Memory B cell (primary cell): ENCODE data around the gene SLC35F1.
"Not testable (repeated sequence)": the region's sequence is repeated elsewhere in the genome, so short reads cannot be mapped to it uniquely, and the experiment has no call there.

Experiments used
- ATAC-seq: fragments of 150-1000 bp; cut with Tn5 transposase; 2 replicates; pipeline ENCODE4 v1.10.0; 2021; ENCODE audit warnings: low read depth, mild to moderate bottlenecking, moderate library complexity
- DNase-seq, 2 donors: peaks; one replicate each; pipeline ENCODE4 v3.0.0; 2022; ENCODE audit warnings: low spot score in 2 of 2
- H3K27ac Mint-ChIP-seq: one replicate; pipeline ENCODE4 v1.8.0; 2022; ENCODE audit warnings: mild to moderate bottlenecking, moderate library complexity, mixed read lengths
- H3K27me3 Mint-ChIP-seq: one replicate; pipeline ENCODE4 v1.8.0; 2022; ENCODE audit warnings: mixed read lengths
- H3K36me3 Mint-ChIP-seq: one replicate; pipeline ENCODE4 v1.8.0; 2022; ENCODE audit warnings: mild to moderate bottlenecking, mixed read lengths
- H3K4me1 Mint-ChIP-seq: one replicate; pipeline ENCODE4 v1.8.0; 2022; ENCODE audit warnings: mixed read lengths
- H3K4me3 Mint-ChIP-seq: one replicate; pipeline ENCODE4 v1.8.0; 2022; ENCODE audit warnings: mild to moderate bottlenecking, moderate library complexity, mixed read lengths
- H3K9me3 Mint-ChIP-seq: one replicate; pipeline ENCODE4 v1.8.0; 2022; ENCODE audit warnings: mixed read lengths

Gene SLC35F1

GRCh38 chr6:117906958-117907600 is at the start of gene SLC35F1:
Gene SLC35F1 (plus strand): TSS chr6:117907264.
- no peak within 1 kb of the TSS for H3K27ac Mint-ChIP-seq
- H3K27me3 Mint-ChIP-seq: peaks cover 21% of the 10 kb centered on the region
- DNase-seq: peak in 1 of 2 donors; percentile 11
- ATAC-seq: peak; percentile 59
- no peaks in the 10 kb centered on the region for H3K36me3 Mint-ChIP-seq
- H3K4me3 Mint-ChIP-seq: peak within 1 kb of the TSS; percentile 70
- peaks cover 3% of the 10 kb centered on the region for H3K4me1 Mint-ChIP-seq
- H3K9me3 Mint-ChIP-seq: no peaks in the 10 kb centered on the region

DNA sequence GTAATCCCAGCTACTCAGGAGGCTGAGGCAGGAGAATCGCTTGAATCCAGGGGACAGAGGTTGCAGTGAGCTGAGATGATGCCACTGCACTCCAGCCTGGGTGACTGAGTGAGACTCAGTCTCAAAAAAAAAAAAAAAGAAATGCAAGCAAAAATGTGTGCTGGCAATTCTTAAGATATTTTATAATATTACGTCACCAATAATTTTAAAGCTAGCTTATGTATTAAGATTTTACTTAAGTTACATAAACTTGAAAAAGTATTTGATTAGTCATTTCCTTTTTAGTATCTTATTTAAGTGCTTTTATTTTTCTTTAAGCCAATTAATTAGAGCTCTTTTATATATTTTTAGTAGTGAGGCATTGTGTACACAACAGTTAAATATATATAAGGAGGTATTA is 48.5 kb upstream of the SLC35F1 start:
- not testable (repeated sequence) for ATAC-seq, DNase-seq, H3K4me3 Mint-ChIP-seq, H3K36me3 Mint-ChIP-seq, H3K9me3 Mint-ChIP-seq, H3K27me3 Mint-ChIP-seq, H3K4me1 Mint-ChIP-seq, H3K27ac Mint-ChIP-seq

- Mint-ChIP-seq H3K27ac (no peak overlapping the region), H3K9me3 (peaks cover 9% of the 10 kb centered on the region), H3K4me3 (no peak overlapping the region), H3K36me3 (no peaks in the 10 kb centered on the region), H3K4me1 (no peaks in the 10 kb centered on the region), H3K27me3 (no peaks in the 10 kb centered on the region)
- DNase-seq (no peak), ATAC-seq (no peak)
Observed at GRCh38 chr6:117861545-117861944, 45.5 kb upstream of the SLC35F1 start.

DNA sequence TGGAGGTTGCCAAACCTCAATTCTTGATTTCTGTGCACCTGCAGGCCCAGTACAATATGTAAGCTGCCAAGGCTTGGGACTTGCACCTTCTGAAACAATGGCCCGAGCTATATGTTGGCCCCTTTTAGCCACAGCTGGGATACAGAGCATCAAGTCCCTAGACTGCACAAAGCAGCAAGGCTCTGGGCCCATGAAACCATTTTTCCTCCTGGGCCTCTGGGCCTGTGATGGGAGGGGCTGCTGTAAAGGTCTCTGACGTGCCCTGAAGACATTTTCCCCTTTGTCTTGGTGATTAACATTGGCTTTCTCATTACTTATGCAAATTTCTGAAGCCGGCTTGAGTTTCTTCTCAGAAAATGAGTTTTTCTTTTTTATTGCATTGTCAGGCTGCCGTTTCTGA is 40.5 kb upstream of the SLC35F1 start:
- Mint-ChIP-seq H3K36me3 (no peaks in the 10 kb centered on the region), H3K9me3 (peaks cover 9% of the 10 kb centered on the region), H3K4me1 (no peaks in the 10 kb centered on the region), H3K27me3 (no peaks in the 10 kb centered on the region), H3K27ac (no peak overlapping the region), H3K4me3 (no peak overlapping the region)
- DNase-seq: no peak
- ATAC-seq: no peak

DNA sequence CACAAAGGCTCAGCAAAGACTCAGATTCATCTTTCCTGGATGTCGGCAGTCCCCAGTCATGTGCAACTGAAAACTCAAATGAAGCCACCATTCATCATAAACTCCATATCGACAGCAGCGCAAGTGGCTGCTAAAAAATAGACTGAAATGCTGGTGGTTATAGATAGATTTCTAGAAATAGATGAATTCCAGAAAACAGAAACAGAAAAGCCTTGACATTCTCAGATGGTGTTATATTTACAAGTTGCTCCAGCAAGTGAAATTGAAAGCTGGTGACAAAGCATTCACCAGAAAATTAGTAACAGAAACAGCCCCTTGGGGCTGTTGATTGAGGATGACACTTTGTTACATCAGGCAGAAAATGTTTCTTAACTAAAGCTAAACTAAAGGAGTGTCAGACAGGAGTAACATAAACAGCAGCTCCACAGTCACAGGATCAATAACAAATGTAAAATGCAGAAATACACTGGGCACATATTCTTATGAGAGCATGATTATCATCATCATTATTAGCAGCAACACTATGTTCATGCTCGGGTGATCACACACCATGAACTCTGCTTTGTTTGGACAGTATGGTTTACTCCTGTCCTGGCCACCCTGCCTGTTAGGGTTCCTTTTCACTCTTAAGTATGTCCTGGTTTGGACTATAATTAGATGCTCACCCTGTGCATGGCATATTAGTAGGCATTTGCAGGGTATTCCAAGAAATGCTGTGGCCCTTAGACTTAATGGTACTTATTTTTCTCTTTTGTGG is 36.4 kb upstream of the SLC35F1 start:
- Mint-ChIP-seq H3K4me3 (no peak overlapping the region), H3K36me3 (no peaks in the 10 kb centered on the region), H3K27me3 (no peaks in the 10 kb centered on the region), H3K27ac (no peak overlapping the region), H3K9me3 (peaks cover 8% of the 10 kb centered on the region), H3K4me1 (no peaks in the 10 kb centered on the region)
- ATAC-seq: no peak
- no peak for DNase-seq

GRCh38 chr6:117880824-117881223 is 26.2 kb upstream of the SLC35F1 start:
- H3K4me1 Mint-ChIP-seq: no peaks in the 10 kb centered on the region

DNA sequence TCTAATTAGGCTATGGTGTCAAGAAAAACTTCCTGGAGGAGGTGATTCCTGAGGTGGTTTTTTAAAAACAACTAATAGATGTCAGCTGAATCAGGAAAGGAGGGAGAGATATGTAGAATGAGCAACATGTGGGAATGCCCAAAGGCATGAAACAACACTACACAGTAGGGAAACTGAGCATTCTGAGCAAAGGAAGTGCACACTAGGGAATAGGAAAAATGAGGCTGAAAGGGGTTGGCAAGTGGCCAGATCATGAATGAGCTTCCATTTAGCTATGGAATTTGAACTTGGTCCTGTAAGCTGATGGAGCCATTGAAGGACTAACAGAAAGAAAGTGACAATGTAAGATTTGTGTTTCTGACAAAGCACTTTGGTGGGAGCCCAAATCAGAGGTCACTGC is 16.9 kb upstream of the SLC35F1 start:
- no peak overlapping the region for H3K4me3 Mint-ChIP-seq
- no peaks in the 10 kb centered on the region for H3K36me3 Mint-ChIP-seq
- DNase-seq: no peak
- ATAC-seq: no peak
- no peak overlapping the region for H3K27ac Mint-ChIP-seq
- no peaks in the 10 kb centered on the region for H3K9me3 Mint-ChIP-seq
- no peaks in the 10 kb centered on the region for H3K4me1 Mint-ChIP-seq
- H3K27me3 Mint-ChIP-seq: peaks cover 7% of the 10 kb centered on the region

More at GRCh38 chr6:117880824-117881223, 26.2 kb upstream of the SLC35F1 start:
- Mint-ChIP-seq H3K36me3 (no peaks in the 10 kb centered on the region), H3K27ac (no peak overlapping the region), H3K4me3 (no peak overlapping the region), H3K27me3 (no peaks in the 10 kb centered on the region), H3K9me3 (peaks cover 1% of the 10 kb centered on the region)
- DNase-seq: no peak
- ATAC-seq: no peak

DNA sequence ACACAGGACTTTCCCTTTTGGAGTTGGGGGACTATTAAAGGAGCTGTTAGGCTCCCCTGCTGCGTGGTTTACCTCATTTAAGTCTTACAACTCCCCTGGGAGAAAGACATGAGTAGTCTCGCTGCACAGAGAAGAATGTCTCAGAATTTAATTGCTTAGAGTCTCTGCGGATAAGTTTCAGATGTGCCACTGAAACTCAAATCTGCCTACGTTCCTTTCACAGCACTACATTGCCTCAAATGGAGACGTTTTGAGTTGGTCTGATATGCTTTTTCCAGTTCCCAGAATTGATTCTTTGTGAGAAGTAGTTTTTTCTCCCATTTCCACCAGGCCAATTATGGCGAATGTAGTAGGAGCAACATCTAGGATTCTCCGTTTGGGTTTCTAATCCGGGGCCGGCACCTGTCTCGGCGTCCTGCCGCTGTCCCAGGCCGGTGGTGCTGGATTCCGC is 532 bp upstream of the SLC35F1 start:
- DNase-seq (no peak), ATAC-seq (peak; percentile 15)
- no peak overlapping the region for H3K27ac Mint-ChIP-seq
- peaks cover 21% of the 10 kb centered on the region for H3K27me3 Mint-ChIP-seq
- H3K9me3 Mint-ChIP-seq: no peaks in the 10 kb centered on the region
- peaks cover 3% of the 10 kb centered on the region for H3K4me1 Mint-ChIP-seq
- H3K36me3 Mint-ChIP-seq: no peaks in the 10 kb centered on the region
- H3K4me3 Mint-ChIP-seq: peak overlapping the region; percentile 70

DNA sequence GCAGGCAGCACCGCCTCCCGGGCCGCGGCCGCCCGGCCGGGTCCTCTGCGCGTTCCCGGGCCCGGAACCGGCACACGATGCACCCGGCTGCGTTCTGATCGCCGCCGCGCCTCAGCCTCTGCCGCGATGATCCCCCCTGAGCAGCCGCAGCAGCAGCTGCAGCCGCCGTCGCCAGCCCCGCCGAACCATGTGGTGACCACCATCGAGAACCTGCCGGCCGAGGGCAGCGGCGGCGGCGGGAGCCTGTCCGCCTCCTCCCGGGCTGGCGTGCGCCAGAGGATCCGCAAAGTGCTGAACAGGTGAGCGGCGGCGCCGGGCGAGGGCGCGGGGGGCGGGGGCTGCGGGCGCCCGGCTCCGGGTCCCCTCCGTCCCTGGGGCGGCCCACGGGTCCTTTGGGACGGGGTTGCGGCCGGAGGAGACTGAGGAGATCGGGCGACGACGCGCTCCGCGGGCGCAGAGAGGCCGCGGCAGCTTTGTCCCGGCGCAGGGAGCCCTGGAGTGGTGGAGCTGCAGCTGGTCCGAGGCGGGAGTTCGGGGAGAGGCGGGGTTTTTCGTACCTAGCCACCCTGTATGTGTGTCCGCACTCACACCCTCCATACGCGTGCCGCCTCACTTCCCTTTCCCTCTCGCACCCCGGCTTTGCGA is 659 bp downstream of the SLC35F1 start:
- DNase-seq (peak in 1 of 2 donors; percentile 11), ATAC-seq (no peak)
- Mint-ChIP-seq H3K4me3 (peak overlapping the region; percentile 11), H3K27ac (no peak overlapping the region), H3K4me1 (peaks cover 3% of the 10 kb centered on the region), H3K27me3 (peaks cover 21% of the 10 kb centered on the region), H3K9me3 (no peaks in the 10 kb centered on the region), H3K36me3 (no peaks in the 10 kb centered on the region)

DNA sequence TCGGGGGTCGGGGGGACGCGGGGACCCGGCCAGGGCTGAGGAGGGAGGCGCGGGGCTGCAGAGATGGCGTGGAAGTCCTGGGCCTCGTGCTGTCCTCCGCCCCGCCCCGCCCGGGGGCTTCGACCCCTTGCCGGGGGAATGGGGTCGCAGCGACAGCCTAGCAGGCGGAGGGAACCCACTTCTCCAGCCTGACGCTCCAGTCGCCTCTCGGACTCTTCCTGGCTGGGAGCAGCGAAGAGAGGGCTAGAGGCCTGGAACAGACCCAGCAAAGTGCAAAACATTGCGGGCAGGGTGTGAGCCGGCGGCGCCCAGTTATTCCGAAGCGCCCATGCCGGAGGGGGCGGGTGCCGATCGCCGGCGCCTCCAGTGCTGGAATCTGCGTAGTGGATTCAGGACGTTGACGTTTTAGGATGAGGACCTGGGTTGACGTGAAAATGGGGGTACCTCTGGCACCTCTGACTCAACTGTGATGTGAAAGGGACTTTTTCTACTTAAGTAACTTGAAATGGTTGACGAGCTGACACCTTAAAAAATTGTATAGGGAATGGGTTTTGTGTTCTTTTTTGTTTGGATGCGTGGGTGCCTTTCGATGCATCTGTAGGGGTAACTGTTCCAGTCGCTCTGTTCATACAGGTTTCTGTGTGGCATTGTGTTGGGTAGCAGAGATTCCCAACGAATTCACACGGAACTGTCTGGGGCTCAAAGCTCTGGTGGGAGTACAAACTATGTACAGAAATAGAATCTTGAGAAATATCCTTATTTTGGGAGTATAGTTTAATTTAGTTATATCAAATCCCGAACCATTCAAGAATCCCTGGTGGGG is 1.4 kb downstream of the SLC35F1 start:
- H3K4me1 Mint-ChIP-seq: peaks cover 3% of the 10 kb centered on the region
- no peak for ATAC-seq
- DNase-seq: no peak

GRCh38 chr6:117909638-117910037 is 2.6 kb downstream of the SLC35F1 start:
- DNase-seq (no peak), ATAC-seq (no peak)
- H3K4me1 Mint-ChIP-seq: peaks cover 3% of the 10 kb centered on the region
- no peak overlapping the region for H3K27ac Mint-ChIP-seq
- H3K4me3 Mint-ChIP-seq: no peak overlapping the region
- peaks cover 18% of the 10 kb centered on the region for H3K27me3 Mint-ChIP-seq
- no peaks in the 10 kb centered on the region for H3K36me3 Mint-ChIP-seq
- H3K9me3 Mint-ChIP-seq: no peaks in the 10 kb centered on the region

More for the DNA sequence above, 1.4 kb downstream of the SLC35F1 start:
- Mint-ChIP-seq H3K27me3 (peaks cover 21% of the 10 kb centered on the region), H3K4me3 (peak overlapping the region; percentile 69), H3K27ac (no peak overlapping the region), H3K36me3 (no peaks in the 10 kb centered on the region), H3K9me3 (no peaks in the 10 kb centered on the region)

DNA sequence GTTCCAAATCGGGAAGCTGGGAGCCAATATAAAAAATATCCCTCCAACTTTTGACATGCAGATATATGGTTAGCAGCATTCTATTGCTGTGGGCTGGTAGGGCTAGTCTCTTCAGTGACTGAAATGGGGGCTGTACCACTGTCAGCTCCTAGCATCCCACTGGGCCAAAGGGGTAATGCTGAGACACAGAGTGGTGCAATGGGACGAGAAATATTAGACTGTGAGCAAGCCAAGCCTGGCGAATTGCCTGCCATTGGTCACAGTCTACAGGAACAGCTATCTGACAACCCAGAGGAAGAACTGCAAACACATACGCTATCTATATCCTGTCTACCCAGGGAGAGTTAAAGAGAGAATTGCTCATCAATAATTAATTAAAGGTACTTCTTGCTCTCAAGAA is 3.5 kb downstream of the SLC35F1 start:
- no peak overlapping the region for H3K4me3 Mint-ChIP-seq
- no peaks in the 10 kb centered on the region for H3K9me3 Mint-ChIP-seq
- H3K27me3 Mint-ChIP-seq: peaks cover 12% of the 10 kb centered on the region
- no peak for ATAC-seq
- H3K36me3 Mint-ChIP-seq: no peaks in the 10 kb centered on the region
- DNase-seq: no peak
- no peak overlapping the region for H3K27ac Mint-ChIP-seq
- H3K4me1 Mint-ChIP-seq: peaks cover 3% of the 10 kb centered on the region

DNA sequence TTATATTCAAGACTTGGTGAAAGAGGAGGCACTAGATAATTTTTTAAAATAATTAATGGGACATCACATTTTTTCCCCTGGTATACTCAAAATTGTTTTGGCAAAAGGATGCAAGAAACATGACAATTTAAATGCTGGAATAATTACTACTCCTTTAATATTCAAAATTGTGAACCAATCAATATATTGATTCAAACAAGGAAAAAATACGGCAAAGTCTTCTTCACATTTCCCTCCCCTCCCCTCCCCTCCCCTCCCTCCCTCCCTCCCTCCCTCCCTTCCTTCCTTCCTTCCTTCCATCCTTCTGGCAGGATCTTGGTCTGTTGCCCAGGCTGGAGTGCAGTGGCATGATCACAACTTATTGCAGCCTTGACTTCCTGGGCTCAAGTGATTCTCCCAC is 4.1 kb downstream of the SLC35F1 start:
- Mint-ChIP-seq H3K9me3 (no peaks in the 10 kb centered on the region), H3K27ac (no peak overlapping the region), H3K27me3 (peaks cover 9% of the 10 kb centered on the region)

GRCh38 chr6:117911660-117912059 is 4.6 kb downstream of the SLC35F1 start:
- no peak for DNase-seq
- Mint-ChIP-seq H3K27me3 (peaks cover 9% of the 10 kb centered on the region), H3K9me3 (no peaks in the 10 kb centered on the region), H3K27ac (no peak overlapping the region), H3K4me3 (no peak overlapping the region), H3K4me1 (peaks cover 1% of the 10 kb centered on the region), H3K36me3 (no peaks in the 10 kb centered on the region)
- ATAC-seq: no peak

More for the DNA sequence above, 4.1 kb downstream of the SLC35F1 start:
- no peak for DNase-seq
- Mint-ChIP-seq H3K4me1 (peaks cover 3% of the 10 kb centered on the region), H3K4me3 (no peak overlapping the region), H3K36me3 (no peaks in the 10 kb centered on the region)
- no peak for ATAC-seq
